ENCODE measurements around the gene CACNA1I. TPM values are rescaled to one million over a fixed set of nuclear protein-coding genes. Genes with fewer than 3 reads are reported as not detected.

The CACNA1I gene
- total and polyA plus RNA-seq, 2 experiments from 2014 or later = 0.42 to 2.4 TPM

DNA sequence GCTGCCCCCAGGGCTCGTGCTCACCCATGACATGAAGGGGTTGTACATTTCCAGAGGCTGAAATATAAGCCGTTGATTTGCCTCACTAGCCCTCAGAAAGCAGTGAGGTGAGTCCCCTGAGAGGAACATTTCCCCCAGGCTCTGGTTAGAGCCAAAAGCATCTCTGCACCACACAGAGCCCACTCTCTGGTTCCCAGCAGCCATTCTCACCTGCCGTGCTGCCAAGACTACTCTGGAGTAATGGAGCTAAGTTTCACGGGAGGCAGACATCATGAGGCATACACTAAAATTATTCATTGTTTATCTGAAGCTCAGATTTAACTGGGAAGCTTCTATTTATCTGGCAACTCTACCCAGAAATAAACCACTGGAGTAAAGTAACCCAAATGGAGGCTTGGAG, 40.8 kb downstream of the CACNA1I start:
- Histone ChIP-seq H3K27ac (ENCODE audit: low read depth) (no peak overlapping the region), H3K27me3 (ENCODE audit: insufficient read depth) (no peaks in the 10 kb centered on the region), H3K79me2 (replicated peaks; ENCODE audit: insufficient read depth) (no peaks in the 10 kb centered on the region), H3K9me2 (ENCODE audit: insufficient read depth) (no peaks in the 10 kb centered on the region), H3K4me2 (no peak overlapping the region), H3K36me3 (ENCODE audit: insufficient read depth) (no peaks in the 10 kb centered on the region), H3K4me3 (no peak overlapping the region), H3F3A (replicated peaks; ENCODE audit: low read depth) (no peaks in the 10 kb centered on the region), H4K20me1 (replicated peaks; ENCODE audit: insufficient read depth) (no peaks in the 10 kb centered on the region), H3K4me1 (ENCODE audit: insufficient read depth) (0 out of 2 replicates have a peak, but pooled peaks cover 8% of the 10 kb centered on the region), H2AFZ (no peak overlapping the region)
- no peaks in the 10 kb centered on the region; the same call in 2 of the 3 replicates for H3K36me3 Mint-ChIP-seq (ENCODE audit: low read depth)
- H3K4me1 Mint-ChIP-seq = peaks cover 10% of the 10 kb centered on the region
- H3K27me3 Mint-ChIP-seq (ENCODE audit: insufficient read depth, low read depth, poor library complexity) = peaks cover 7% of the 10 kb centered on the region
- peaks cover 10% of the 10 kb centered on the region for H3K9me3 Mint-ChIP-seq
- DNase-seq (ENCODE audit: low spot score) (no peak), ATAC-seq (no peak)
- TF ChIP-seq EZH2 (IDR thresholded peaks at IDR 0.05; ENCODE audit: low read depth, unreplicated experiment) (no peak), STAT1 (IDR thresholded peaks at IDR 0.05; ENCODE audit: unreplicated experiment) (no peak), POLR2AphosphoS5 (IDR thresholded peaks at IDR 0.05; ENCODE audit: low read depth) (no peak), ZNF114 (CRISPR knock-in tag; IDR thresholded peaks at IDR 0.05) (no peak), NANOG (IDR thresholded peaks at IDR 0.05; ENCODE audit: borderline replicate concordance) (no peak)
- TF ChIP-seq, protein P1, sequence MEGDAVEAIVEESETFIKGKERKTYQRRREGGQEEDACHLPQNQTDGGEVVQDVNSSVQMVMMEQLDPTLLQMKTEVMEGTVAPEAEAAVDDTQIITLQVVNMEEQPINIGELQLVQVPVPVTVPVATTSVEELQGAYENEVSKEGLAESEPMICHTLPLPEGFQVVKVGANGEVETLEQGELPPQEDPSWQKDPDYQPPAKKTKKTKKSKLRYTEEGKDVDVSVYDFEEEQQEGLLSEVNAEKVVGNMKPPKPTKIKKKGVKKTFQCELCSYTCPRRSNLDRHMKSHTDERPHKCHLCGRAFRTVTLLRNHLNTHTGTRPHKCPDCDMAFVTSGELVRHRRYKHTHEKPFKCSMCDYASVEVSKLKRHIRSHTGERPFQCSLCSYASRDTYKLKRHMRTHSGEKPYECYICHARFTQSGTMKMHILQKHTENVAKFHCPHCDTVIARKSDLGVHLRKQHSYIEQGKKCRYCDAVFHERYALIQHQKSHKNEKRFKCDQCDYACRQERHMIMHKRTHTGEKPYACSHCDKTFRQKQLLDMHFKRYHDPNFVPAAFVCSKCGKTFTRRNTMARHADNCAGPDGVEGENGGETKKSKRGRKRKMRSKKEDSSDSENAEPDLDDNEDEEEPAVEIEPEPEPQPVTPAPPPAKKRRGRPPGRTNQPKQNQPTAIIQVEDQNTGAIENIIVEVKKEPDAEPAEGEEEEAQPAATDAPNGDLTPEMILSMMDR (conservative IDR thresholded peaks at IDR 0.05; ENCODE audit: low read depth in 2 of 2) = no peak
- no peak overlapping the region for H3K4me3 Mint-ChIP-seq
- no peak overlapping the region for H3K27ac Mint-ChIP-seq

DNA sequence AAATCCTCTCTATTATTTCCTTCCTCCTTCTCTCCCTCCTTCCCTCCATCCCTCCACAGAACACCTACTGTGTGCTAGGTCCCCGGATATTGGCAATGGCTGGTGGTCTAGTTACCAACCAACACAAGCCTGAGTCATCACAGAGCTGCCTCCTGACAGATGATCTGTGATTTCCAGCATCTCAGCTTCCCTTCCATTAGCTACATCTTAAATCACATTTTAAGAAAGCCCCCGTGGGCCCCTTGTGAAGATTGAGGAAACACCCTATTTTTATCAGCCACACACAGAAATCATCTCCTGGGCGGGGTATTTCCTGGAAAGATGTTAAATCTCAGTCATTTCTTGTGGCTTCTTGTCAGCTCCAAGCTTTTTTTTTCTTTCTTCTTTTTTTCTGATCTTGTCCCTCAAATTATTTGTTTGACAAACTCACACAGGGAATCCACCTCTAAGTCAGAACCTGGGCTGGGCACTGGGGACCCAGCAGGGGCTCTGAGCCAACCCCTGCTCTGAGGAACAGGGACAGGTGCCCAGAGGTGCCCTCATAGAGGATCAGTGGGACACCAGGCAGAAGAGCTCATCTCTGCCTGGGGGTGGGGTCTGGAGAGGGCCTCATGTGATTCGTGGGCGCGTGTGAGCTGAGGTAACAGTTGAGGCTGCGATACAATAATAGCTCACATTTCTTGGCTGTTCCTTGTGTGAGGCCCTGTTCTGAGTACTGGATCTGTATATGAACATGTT, 42.4 kb downstream of the CACNA1I start:
- Mint-ChIP-seq H3K9me3 (peaks cover 10% of the 10 kb centered on the region), H3K36me3 (ENCODE audit: low read depth) (no peaks in the 10 kb centered on the region; the same call in 2 of the 3 replicates), H3K4me1 (peaks cover 9% of the 10 kb centered on the region), H3K27me3 (ENCODE audit: insufficient read depth, low read depth, poor library complexity) (peaks cover 7% of the 10 kb centered on the region), H3K27ac (no peak overlapping the region), H3K4me3 (no peak overlapping the region)
- Histone ChIP-seq H2AFZ (no peak overlapping the region), H3K4me3 (no peak overlapping the region), H3K4me2 (no peak overlapping the region), H3K4me1 (ENCODE audit: insufficient read depth) (no peaks in the 10 kb centered on the region), H3K27ac (ENCODE audit: low read depth) (no peak overlapping the region), H3K36me3 (ENCODE audit: insufficient read depth) (no peaks in the 10 kb centered on the region), H3F3A (replicated peaks; ENCODE audit: low read depth) (no peaks in the 10 kb centered on the region), H3K27me3 (ENCODE audit: insufficient read depth) (no peaks in the 10 kb centered on the region), H3K9me2 (ENCODE audit: insufficient read depth) (no peaks in the 10 kb centered on the region), H3K79me2 (replicated peaks; ENCODE audit: insufficient read depth) (no peaks in the 10 kb centered on the region), H4K20me1 (replicated peaks; ENCODE audit: insufficient read depth) (no peaks in the 10 kb centered on the region)
- DNase-seq (ENCODE audit: low spot score) (no peak), ATAC-seq (no peak)
- TF ChIP-seq, protein P2, sequence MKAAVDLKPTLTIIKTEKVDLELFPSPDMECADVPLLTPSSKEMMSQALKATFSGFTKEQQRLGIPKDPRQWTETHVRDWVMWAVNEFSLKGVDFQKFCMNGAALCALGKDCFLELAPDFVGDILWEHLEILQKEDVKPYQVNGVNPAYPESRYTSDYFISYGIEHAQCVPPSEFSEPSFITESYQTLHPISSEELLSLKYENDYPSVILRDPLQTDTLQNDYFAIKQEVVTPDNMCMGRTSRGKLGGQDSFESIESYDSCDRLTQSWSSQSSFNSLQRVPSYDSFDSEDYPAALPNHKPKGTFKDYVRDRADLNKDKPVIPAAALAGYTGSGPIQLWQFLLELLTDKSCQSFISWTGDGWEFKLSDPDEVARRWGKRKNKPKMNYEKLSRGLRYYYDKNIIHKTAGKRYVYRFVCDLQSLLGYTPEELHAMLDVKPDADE (IDR thresholded peaks at IDR 0.05) = no peak
- TF ChIP-seq ZNF331 (CRISPR knock-in tag; IDR thresholded peaks at IDR 0.05; ENCODE audit: low read depth) (no peak), JUNB (IDR thresholded peaks at IDR 0.05; ENCODE audit: unreplicated experiment) (no peak), POLR2AphosphoS5 (IDR thresholded peaks at IDR 0.05; ENCODE audit: low read depth) (no peak), CREB1 (CRISPR knock-in tag; IDR thresholded peaks at IDR 0.05; ENCODE audit: low read depth) (no peak), ZNF114 (CRISPR knock-in tag; IDR thresholded peaks at IDR 0.05) (no peak), EZH2 (IDR thresholded peaks at IDR 0.05; ENCODE audit: low read depth, unreplicated experiment) (no peak)
- TF ChIP-seq, protein P3, sequence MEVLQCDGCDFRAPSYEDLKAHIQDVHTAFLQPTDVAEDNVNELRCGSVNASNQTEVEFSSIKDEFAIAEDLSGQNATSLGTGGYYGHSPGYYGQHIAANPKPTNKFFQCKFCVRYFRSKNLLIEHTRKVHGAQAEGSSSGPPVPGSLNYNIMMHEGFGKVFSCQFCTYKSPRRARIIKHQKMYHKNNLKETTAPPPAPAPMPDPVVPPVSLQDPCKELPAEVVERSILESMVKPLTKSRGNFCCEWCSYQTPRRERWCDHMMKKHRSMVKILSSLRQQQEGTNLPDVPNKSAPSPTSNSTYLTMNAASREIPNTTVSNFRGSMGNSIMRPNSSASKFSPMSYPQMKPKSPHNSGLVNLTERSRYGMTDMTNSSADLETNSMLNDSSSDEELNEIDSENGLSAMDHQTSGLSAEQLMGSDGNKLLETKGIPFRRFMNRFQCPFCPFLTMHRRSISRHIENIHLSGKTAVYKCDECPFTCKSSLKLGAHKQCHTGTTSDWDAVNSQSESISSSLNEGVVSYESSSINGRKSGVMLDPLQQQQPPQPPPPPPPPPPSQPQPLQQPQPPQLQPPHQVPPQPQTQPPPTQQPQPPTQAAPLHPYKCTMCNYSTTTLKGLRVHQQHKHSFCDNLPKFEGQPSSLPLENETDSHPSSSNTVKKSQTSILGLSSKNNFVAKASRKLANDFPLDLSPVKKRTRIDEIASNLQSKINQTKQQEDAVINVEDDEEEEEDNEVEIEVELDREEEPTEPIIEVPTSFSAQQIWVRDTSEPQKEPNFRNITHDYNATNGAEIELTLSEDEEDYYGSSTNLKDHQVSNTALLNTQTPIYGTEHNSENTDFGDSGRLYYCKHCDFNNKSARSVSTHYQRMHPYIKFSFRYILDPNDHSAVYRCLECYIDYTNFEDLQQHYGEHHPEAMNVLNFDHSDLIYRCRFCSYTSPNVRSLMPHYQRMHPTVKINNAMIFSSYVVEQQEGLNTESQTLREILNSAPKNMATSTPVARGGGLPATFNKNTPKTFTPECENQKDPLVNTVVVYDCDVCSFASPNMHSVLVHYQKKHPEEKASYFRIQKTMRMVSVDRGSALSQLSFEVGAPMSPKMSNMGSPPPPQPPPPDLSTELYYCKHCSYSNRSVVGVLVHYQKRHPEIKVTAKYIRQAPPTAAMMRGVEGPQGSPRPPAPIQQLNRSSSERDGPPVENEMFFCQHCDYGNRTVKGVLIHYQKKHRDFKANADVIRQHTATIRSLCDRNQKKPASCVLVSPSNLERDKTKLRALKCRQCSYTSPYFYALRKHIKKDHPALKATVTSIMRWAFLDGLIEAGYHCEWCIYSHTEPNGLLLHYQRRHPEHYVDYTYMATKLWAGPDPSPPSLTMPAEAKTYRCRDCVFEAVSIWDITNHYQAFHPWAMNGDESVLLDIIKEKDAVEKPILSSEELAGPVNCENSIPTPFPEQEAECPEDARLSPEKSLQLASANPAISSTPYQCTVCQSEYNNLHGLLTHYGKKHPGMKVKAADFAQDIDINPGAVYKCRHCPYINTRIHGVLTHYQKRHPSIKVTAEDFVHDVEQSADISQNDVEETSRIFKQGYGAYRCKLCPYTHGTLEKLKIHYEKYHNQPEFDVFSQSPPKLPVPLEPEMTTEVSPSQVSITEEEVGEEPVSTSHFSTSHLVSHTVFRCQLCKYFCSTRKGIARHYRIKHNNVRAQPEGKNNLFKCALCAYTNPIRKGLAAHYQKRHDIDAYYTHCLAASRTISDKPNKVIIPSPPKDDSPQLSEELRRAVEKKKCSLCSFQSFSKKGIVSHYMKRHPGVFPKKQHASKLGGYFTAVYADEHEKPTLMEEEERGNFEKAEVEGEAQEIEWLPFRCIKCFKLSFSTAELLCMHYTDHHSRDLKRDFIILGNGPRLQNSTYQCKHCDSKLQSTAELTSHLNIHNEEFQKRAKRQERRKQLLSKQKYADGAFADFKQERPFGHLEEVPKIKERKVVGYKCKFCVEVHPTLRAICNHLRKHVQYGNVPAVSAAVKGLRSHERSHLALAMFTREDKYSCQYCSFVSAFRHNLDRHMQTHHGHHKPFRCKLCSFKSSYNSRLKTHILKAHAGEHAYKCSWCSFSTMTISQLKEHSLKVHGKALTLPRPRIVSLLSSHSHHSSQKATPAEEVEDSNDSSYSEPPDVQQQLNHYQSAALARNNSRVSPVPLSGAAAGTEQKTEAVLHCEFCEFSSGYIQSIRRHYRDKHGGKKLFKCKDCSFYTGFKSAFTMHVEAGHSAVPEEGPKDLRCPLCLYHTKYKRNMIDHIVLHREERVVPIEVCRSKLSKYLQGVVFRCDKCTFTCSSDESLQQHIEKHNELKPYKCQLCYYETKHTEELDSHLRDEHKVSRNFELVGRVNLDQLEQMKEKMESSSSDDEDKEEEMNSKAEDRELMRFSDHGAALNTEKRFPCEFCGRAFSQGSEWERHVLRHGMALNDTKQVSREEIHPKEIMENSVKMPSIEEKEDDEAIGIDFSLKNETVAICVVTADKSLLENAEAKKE (CRISPR knock-in tag; IDR thresholded peaks at IDR 0.05) = no peak

Data from GM23338 (cell line).